ENCODE results near the gene CLCN4. TPM values are rescaled to one million over a fixed set of nuclear protein-coding genes. Genes with fewer than 3 reads are reported as not detected.

Gene CLCN4
- total RNA-seq, 3 donors from 2014 or later = 2.9 to 4.7 (median 3.7) TPM

DNA sequence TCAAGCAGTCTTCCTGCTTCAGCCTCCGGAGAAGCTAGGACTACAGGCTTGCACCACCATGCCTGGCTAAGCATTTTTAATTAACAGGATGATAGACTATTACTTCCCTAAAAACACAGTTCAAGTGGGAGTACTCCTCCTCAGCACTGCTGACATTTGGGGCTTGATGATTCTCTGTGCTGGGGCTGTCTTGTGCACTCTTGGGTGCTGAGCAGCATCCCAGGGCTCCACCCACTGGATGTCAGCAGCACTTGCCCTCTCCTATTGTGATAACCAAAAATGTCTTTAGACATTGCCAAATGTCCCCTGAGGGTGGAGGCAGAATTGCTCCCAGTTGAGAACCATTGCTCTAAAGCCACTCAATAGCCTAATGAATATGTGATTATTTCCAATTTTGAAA lies 60.4 kb downstream of the CLCN4 start:
- H3K4me3 ChIP-seq = no peak overlapping the region
- peaks cover 0 to 34% of the 10 kb centered on the region in 2 donors for H3K27me3 ChIP-seq

DNA sequence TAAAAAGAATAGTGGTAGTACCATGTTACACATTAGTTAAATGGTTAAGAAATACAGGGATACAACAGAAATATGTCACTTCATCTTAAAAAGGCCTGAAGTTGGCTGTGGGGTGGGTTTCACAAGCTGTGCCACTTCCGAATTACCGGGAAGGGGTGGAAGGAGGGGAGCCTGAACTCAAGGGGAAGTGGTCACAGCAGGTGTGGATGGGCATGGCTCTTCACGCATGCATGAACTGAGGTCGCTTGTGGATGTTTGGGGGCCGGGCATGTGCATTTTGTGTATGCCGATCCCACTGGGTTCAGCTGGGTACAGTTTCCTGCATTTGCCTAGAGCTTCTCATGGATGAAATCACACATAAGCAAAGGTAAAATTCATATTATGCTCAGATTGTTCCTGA lies 64.9 kb downstream of the CLCN4 start:
- Histone ChIP-seq H3K27ac (no peak overlapping the region), H3K27me3 (peaks cover 0 to 18% of the 10 kb centered on the region in 2 donors), H3K36me3 (no peaks in the 10 kb centered on the region), H3K9me3 (peaks cover 0 to 7% of the 10 kb centered on the region in 2 donors), H3K4me1 (no peaks in the 10 kb centered on the region), H3K4me3 (no peak overlapping the region)
- TF ChIP-seq, protein P1, sequence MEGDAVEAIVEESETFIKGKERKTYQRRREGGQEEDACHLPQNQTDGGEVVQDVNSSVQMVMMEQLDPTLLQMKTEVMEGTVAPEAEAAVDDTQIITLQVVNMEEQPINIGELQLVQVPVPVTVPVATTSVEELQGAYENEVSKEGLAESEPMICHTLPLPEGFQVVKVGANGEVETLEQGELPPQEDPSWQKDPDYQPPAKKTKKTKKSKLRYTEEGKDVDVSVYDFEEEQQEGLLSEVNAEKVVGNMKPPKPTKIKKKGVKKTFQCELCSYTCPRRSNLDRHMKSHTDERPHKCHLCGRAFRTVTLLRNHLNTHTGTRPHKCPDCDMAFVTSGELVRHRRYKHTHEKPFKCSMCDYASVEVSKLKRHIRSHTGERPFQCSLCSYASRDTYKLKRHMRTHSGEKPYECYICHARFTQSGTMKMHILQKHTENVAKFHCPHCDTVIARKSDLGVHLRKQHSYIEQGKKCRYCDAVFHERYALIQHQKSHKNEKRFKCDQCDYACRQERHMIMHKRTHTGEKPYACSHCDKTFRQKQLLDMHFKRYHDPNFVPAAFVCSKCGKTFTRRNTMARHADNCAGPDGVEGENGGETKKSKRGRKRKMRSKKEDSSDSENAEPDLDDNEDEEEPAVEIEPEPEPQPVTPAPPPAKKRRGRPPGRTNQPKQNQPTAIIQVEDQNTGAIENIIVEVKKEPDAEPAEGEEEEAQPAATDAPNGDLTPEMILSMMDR (IDR thresholded peaks at IDR 0.05) = no peak
- TF ChIP-seq POLR2A (IDR thresholded peaks at IDR 0.05) (no peak), POLR2AphosphoS5 (IDR thresholded peaks at IDR 0.05) (no peak)
- intact Hi-C loops (cut with DNase I; ENCODE audit: low total_unique reads) = no loop called here
- no peak for DNase-seq (ENCODE audit: low spot score in 2 of 2)

More for the DNA sequence above, 60.4 kb downstream of the CLCN4 start:
- H3K4me1 ChIP-seq = no peaks in the 10 kb centered on the region
- intact Hi-C loops (cut with DNase I; ENCODE audit: low total_unique reads) = no loop called here
- DNase-seq (ENCODE audit: low spot score in 2 of 2) = no peak
- no peak for TF ChIP-seq POLR2A (IDR thresholded peaks at IDR 0.05)
- H3K36me3 ChIP-seq = no peaks in the 10 kb centered on the region
- no peak overlapping the region for H3K27ac ChIP-seq
- H3K9me3 ChIP-seq = no peaks in the 10 kb centered on the region

- Histone ChIP-seq H3K27ac (no peak overlapping the region), H3K4me1 (no peaks in the 10 kb centered on the region), H3K4me3 (no peak overlapping the region), H3K27me3 (peaks cover 0 to 10% of the 10 kb centered on the region in 2 donors), H3K36me3 (no peaks in the 10 kb centered on the region), H3K9me3 (peaks cover 0 to 7% of the 10 kb centered on the region in 2 donors)
- TF ChIP-seq POLR2AphosphoS5 (IDR thresholded peaks at IDR 0.05) = no peak
- TF ChIP-seq, protein P1 (IDR thresholded peaks at IDR 0.05) = no peak
- no peak for TF ChIP-seq POLR2A (IDR thresholded peaks at IDR 0.05)
- DNase-seq (ENCODE audit: low spot score in 2 of 2) = no peak
- intact Hi-C loops (cut with DNase I; ENCODE audit: low total_unique reads) = no loop called here
Measured at GRCh38 chrX:10223276-10223675, 66.5 kb downstream of the CLCN4 start.

DNA sequence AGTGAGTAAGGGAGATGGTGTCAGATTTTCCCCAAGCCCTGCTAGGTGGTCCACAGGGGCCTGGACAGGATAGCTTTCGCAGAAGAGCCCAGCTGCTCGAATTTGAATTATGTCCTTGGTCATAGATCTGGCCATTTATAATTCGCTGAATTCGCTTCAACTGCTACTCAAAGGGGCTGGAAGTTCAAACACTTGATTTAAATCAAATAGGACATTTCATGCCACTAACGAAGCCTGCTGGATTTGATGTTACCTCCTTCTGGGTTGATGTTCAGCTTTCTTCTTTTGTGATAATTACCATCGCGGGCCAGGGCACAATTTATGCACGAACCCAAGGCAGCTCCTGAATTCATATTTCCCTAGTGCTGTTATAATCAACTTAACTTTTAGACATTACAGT lies 67.0 kb downstream of the CLCN4 start:
- peaks cover 0 to 7% of the 10 kb centered on the region in 2 donors for H3K9me3 ChIP-seq
- TF ChIP-seq POLR2AphosphoS5 (IDR thresholded peaks at IDR 0.05) (no peak), POLR2A (IDR thresholded peaks at IDR 0.05) (no peak)
- TF ChIP-seq, protein P1 (IDR thresholded peaks at IDR 0.05) = no peak
- no peak overlapping the region for H3K27ac ChIP-seq

DNA sequence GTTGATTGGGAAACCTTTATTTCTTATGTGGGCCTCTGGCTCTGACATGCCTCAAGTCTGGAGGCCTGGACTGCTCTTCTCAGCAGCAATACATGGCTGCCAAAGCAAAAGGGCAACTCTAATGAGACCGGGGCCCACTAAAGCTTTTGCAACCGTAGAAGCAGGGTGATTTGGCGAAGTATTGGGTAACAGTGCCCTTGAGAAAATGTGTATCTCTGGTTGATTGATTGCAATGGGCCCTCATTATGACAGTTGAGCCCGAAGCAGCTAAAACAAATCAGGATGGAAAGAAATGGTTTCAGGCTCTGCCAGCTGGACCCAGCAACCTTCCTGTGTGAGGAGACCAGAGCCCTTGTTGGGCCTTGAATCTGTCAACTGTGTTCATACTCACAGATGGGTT lies 73.4 kb downstream of the CLCN4 start:
- intact Hi-C loops (cut with DNase I; ENCODE audit: low total_unique reads) = no loop called here
- H3K4me1 ChIP-seq = no peaks in the 10 kb centered on the region

More for the DNA sequence above, 67.0 kb downstream of the CLCN4 start:
- Histone ChIP-seq H3K4me3 (no peak overlapping the region), H3K4me1 (no peaks in the 10 kb centered on the region), H3K36me3 (no peaks in the 10 kb centered on the region), H3K27me3 (peaks cover 0 to 11% of the 10 kb centered on the region in 2 donors)
- intact Hi-C loops (cut with DNase I; ENCODE audit: low total_unique reads) = no loop called here
- DNase-seq (ENCODE audit: low spot score in 2 of 2) = no peak

More for the DNA sequence above, 73.4 kb downstream of the CLCN4 start:
- H3K36me3 ChIP-seq = no peaks in the 10 kb centered on the region
- DNase-seq (ENCODE audit: low spot score in 2 of 2) = no peak
- H3K27ac ChIP-seq = no peak overlapping the region
- peaks cover 0 to 17% of the 10 kb centered on the region in 2 donors for H3K27me3 ChIP-seq
- no peak overlapping the region for H3K4me3 ChIP-seq
- peaks cover 0 to 7% of the 10 kb centered on the region in 2 donors for H3K9me3 ChIP-seq
- TF ChIP-seq POLR2AphosphoS5 (IDR thresholded peaks at IDR 0.05) (no peak), POLR2A (IDR thresholded peaks at IDR 0.05) (no peak)
- TF ChIP-seq, protein P1 (IDR thresholded peaks at IDR 0.05) = no peak

All from breast epithelium (tissue), 4 donors.